NOMO-1 treated with dmso at 0.1 percent for 144 hours (cell line): ENCODE data around the gene SUCLG2.

Experiments used
- DNase-seq: peaks from one replicate; lab custom pipeline; 2025; ENCODE audit not compliant: unreplicated experiment; lab: John Stamatoyannopoulos, UW

The SUCLG2 gene

DNA sequence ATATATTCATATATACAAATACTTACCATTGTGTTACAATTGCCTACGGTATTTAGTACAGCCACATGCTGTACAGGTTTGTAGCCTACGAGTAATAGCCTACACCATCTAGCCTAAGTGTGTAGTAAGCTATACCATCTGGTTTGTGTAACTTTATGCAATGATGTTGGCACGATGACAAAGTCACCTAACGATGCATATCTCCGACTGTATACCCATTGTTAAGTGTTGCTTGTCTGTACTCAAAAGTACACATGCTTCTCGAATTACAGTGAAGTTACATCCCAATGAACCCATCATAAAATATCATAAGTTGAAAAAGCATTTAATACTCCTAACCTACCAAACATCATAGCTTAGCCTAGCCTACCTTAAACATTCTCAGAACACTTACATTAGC, 329.2 kb downstream of the SUCLG2 start:
- DNase-seq = no peak
